ENCODE data around the gene MOV10L1. TPM values are rescaled to one million over a fixed set of nuclear protein-coding genes. Genes with fewer than 3 reads are reported as not detected.

MOV10L1 gene
- total and polyA plus RNA-seq, 9 of the 15 experiments (the other 6 are each of a cell fraction or from before 2014, with no cell fraction given) = 0.06 to 0.43 (median 0.15) TPM

- TF ChIP-seq, protein P1, sequence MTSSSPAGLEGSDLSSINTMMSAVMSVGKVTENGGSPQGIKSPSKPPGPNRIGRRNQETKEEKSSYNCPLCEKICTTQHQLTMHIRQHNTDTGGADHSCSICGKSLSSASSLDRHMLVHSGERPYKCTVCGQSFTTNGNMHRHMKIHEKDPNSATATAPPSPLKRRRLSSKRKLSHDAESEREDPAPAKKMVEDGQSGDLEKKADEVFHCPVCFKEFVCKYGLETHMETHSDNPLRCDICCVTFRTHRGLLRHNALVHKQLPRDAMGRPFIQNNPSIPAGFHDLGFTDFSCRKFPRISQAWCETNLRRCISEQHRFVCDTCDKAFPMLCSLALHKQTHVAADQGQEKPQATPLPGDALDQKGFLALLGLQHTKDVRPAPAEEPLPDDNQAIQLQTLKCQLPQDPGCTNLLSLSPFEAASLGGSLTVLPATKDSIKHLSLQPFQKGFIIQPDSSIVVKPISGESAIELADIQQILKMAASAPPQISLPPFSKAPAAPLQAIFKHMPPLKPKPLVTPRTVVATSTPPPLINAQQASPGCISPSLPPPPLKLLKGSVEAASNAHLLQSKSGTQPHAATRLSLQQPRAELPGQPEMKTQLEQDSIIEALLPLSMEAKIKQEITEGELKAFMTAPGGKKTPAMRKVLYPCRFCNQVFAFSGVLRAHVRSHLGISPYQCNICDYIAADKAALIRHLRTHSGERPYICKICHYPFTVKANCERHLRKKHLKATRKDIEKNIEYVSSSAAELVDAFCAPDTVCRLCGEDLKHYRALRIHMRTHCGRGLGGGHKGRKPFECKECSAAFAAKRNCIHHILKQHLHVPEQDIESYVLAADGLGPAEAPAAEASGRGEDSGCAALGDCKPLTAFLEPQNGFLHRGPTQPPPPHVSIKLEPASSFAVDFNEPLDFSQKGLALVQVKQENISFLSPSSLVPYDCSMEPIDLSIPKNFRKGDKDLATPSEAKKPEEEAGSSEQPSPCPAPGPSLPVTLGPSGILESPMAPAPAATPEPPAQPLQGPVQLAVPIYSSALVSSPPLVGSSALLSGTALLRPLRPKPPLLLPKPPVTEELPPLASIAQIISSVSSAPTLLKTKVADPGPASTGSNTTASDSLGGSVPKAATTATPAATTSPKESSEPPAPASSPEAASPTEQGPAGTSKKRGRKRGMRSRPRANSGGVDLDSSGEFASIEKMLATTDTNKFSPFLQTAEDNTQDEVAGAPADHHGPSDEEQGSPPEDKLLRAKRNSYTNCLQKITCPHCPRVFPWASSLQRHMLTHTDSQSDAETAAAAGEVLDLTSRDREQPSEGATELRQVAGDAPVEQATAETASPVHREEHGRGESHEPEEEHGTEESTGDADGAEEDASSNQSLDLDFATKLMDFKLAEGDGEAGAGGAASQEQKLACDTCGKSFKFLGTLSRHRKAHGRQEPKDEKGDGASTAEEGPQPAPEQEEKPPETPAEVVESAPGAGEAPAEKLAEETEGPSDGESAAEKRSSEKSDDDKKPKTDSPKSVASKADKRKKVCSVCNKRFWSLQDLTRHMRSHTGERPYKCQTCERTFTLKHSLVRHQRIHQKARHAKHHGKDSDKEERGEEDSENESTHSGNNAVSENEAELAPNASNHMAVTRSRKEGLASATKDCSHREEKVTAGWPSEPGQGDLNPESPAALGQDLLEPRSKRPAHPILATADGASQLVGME (CRISPR knock-in tag; IDR thresholded peaks at IDR 0.05) = no peak
- no peak for TF ChIP-seq EP300 (IDR thresholded peaks at IDR 0.05; ENCODE audit: low read length)
- no peak for TF ChIP-seq CTCFL (IDR thresholded peaks at IDR 0.05; ENCODE audit: borderline replicate concordance, insufficient read depth, low read depth, low read length, poor library complexity, severe bottlenecking)
- no peak for TF ChIP-seq SMARCB1 (IDR thresholded peaks at IDR 0.05; ENCODE audit: insufficient read length, low read depth)
- peak; percentile 64; the same call in 1 of the 2 replicates for TF ChIP-seq BRD4 (IDR thresholded peaks at IDR 0.05)
- TF ChIP-seq ZBTB9 (CRISPR knock-in tag; IDR thresholded peaks at IDR 0.05) = peak; percentile 27; the same call in 1 of the 2 replicates
- TF ChIP-seq ZNF584 (CRISPR knock-in tag; IDR thresholded peaks at IDR 0.05; ENCODE audit: low read depth) = 0 out of 2 replicates have a peak, but pooled peaks have one; percentile 23
- TF ChIP-seq ETV6 (IDR thresholded peaks at IDR 0.05; ENCODE audit: borderline replicate concordance in 1 of 2, low read depth in 2 of 2, low read length in 1 of 2) = no peak
- TF ChIP-seq ETV6 (CRISPR knock-in tag; IDR thresholded peaks at IDR 0.05; ENCODE audit: borderline replicate concordance) = no peak
- no peak for TF ChIP-seq STAG1 (CRISPR knock-in tag; IDR thresholded peaks at IDR 0.05; ENCODE audit: borderline replicate concordance)
- TF ChIP-seq MAZ (CRISPR knock-in tag; conservative IDR thresholded peaks at IDR 0.05 in 1 of 2, IDR thresholded peaks at IDR 0.05 in 1 of 2) = no peak
- no peak for TF ChIP-seq SLC30A9 (CRISPR knock-in tag; IDR thresholded peaks at IDR 0.05)
- TF ChIP-seq CREM (IDR thresholded peaks at IDR 0.05; ENCODE audit: low read depth) = no peak
- TF ChIP-seq YBX1 (IDR thresholded peaks at IDR 0.05) = no peak
Observed at GRCh38 chr22:50119169-50119767, 29.5 kb downstream of the MOV10L1 start (continued).

All from K562 (cell line).